IPS-18c (cell line): ENCODE results near the gene NAA80.
"Not testable (repeated sequence)": the region's sequence is repeated elsewhere in the genome, so short reads cannot be mapped to it uniquely, and the experiment has no call there.

Source experiments
- H3K4me3 ChIP-seq: 2 replicates; pipeline ENCODE4 v1.7.0; 2013; ENCODE audit warnings: low read depth, mild to moderate bottlenecking, low read length, moderate library complexity; ENCODE audit not compliant: insufficient read depth
- H3K9me3 ChIP-seq: one replicate; pipeline ENCODE4 v1.6.1; 2013; ENCODE audit warnings: mild to moderate bottlenecking, low read length, moderate library complexity; ENCODE audit not compliant: control insufficient read depth, insufficient read depth

NAA80 gene

DNA sequence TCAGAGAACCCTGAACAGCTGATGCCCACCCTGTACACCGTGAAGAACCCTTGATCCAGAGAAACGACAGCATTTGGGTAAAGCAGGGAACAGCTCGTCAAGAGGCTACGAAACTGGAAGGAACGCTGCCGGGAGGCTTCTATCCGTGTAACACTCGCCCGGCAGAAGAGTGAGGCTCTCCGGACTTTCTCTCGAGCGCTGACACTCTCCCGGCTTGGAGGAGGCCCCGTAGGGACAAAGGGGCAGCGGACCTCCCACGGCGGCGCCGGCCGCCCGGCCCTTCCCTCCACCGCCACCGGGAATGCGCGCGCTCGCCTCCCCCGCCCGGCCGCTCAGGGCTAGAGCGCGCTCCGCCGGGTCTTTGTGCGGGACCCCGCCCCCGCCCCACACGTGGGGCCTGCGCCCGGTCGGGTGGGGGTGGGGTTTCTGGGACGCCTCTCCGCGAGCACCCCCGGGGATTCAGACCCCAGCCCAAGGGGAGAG is 21.7 kb upstream of the NAA80 start:
- peak overlapping the region; percentile 52 for H3K4me3 ChIP-seq
- no peaks in the 10 kb centered on the region for H3K9me3 ChIP-seq

DNA sequence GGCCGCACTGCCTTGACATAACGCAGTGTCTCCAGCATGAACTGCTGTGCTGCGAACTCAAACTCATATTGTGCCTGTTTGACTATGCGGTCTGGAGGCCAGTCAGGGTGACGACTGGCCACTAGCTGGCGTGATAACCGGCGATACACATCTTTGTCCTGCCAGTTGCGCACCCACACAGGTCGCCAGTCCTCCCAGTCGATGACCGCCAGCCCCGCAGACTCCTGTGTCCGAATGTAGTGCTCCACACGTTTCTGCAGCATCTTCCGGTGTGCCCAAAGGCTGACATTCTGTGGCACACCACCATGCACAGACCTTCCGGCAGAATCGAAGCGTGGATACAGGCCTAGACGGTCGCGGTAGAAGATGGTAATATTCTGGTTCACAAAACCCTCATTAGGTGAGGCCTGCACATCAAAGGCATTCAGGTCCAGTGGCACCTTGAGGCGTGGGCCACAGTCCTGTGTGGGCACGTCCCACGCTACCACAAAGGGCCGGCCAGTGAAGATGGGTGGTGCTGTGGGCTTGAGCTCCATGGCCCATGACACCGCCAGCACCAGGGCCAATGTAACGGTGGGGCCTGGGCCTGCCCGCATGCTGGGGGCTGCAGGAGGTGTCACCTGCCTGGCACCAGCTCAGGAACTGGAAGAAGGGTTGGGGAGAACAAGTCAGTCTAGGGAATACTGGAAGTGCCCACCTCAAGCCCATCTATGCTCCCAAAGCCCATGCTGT is 20.9 kb upstream of the NAA80 start:
- H3K9me3 ChIP-seq = no peaks in the 10 kb centered on the region
- H3K4me3 ChIP-seq = peak overlapping the region; percentile 52

- Histone ChIP-seq H3K9me3 (no peaks in the 10 kb centered on the region), H3K4me3 (no peak overlapping the region; the same call in 1 of the 2 replicates)
These were observed 20.1 kb upstream of the NAA80 start for GRCh38 chr3:50319181-50319893.

GRCh38 chr3:50318615-50319014 is 19.4 kb upstream of the NAA80 start:
- no peaks in the 10 kb centered on the region for H3K9me3 ChIP-seq
- H3K4me3 ChIP-seq = no peak overlapping the region

GRCh38 chr3:50318163-50318562 is 19.0 kb upstream of the NAA80 start:
- no peaks in the 10 kb centered on the region for H3K9me3 ChIP-seq
- no peak overlapping the region for H3K4me3 ChIP-seq

GRCh38 chr3:50317300-50317699 is 18.1 kb upstream of the NAA80 start:
- Histone ChIP-seq H3K4me3 (no peak overlapping the region; the same call in 1 of the 2 replicates), H3K9me3 (no peaks in the 10 kb centered on the region)

GRCh38 chr3:50316657-50317242 is 17.5 kb upstream of the NAA80 start:
- H3K4me3 ChIP-seq = no peak overlapping the region; the same call in 1 of the 2 replicates
- H3K9me3 ChIP-seq = no peaks in the 10 kb centered on the region

DNA sequence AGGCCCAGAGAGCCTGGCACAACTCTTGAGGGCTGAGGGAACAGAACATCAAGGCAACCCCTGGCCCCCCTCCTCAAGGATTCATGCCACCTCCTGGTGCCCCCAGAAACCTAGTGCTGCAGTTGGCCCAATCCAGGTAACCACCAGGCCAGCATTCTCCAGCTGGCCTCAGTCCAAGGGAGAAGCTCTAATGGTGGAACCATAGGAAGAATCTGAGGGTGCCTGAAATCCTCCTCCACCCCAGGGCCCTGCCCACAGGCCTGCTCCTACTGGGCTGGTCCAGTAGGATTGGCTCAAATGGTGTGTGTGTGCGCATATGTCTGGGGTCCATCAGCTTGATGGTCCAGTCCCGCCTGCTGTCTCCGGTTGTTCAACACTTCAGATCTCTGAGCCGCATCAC is 15.6 kb upstream of the NAA80 start:
- no peak overlapping the region for H3K4me3 ChIP-seq
- H3K9me3 ChIP-seq = no peaks in the 10 kb centered on the region

DNA sequence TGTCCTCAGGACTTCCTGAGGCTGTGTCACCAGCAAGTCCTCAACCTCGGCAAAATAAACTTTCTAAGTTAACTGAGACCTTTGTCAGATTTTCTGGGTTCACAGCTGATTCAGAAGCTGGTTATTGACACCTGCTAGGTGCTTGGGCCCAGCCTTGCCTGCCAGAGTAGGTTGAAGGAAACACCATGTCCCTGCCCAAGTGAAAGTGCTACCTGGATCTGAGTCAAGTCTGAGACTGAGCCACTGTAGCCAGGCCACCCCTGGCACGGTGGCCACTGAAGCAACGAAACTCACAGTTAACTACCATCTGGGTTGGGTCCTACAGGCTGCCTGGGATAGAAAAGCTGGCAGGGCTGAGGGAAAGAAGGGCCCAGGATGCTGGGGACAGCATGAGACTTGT is 15.1 kb upstream of the NAA80 start:
- peaks cover 3% of the 10 kb centered on the region for H3K9me3 ChIP-seq
- no peak overlapping the region for H3K4me3 ChIP-seq

GRCh38 chr3:50312041-50312440 is 12.8 kb upstream of the NAA80 start:
- H3K4me3 ChIP-seq, H3K9me3 ChIP-seq: not testable (repeated sequence)

GRCh38 chr3:50304601-50305000 is 5.4 kb upstream of the NAA80 start:
- peaks cover 9% of the 10 kb centered on the region for H3K9me3 ChIP-seq
- H3K4me3 ChIP-seq = no peak overlapping the region

DNA sequence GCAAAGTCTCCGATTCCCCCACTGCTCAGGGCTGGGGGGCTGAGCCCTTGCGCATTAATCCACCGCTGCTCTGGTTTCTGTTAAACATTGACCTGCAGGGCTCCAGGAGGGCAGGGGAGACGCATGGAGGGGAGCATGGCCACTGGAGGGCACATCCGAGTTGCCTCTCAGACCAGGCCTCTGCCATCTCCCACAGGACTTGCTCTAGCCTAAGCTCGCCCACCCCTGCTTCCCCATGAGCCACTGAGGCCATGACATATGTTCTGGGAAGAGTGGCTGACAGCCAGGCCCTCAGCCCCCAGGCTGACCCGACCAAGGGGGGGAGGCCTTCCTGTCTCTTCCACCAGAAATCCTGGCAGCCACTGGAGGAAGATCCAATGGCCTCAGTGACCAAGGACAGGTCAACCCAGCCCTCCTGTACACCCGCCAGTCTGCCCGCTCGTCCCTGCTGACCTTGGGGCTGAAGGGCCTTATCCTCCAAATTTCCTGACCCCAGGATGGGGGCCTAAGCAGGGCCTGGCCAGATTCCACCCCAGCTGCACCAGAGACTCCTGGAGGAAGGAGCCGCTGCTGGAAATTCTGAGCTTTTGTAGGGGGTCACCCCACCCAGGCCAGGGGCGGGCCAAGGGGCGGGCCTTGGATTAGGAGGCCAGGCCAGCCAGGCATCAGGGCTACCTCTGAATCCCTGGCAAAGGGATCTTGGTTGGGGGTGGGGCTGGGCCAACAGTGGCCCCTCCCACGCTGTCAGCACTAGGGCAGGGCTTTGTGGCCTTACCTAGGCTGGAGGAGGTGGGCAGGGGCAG is 4.0 kb upstream of the NAA80 start, which contains the start of gene HYAL1:
Gene HYAL1 (minus strand): TSS at position 562 of the 803 bp plus-strand sequence. CDS start 618 bp downstream, outside the sequence.
- Histone ChIP-seq H3K9me3 (peaks cover 6% of the 10 kb centered on the region), H3K4me3 (no peak within 1 kb of the TSS)

DNA sequence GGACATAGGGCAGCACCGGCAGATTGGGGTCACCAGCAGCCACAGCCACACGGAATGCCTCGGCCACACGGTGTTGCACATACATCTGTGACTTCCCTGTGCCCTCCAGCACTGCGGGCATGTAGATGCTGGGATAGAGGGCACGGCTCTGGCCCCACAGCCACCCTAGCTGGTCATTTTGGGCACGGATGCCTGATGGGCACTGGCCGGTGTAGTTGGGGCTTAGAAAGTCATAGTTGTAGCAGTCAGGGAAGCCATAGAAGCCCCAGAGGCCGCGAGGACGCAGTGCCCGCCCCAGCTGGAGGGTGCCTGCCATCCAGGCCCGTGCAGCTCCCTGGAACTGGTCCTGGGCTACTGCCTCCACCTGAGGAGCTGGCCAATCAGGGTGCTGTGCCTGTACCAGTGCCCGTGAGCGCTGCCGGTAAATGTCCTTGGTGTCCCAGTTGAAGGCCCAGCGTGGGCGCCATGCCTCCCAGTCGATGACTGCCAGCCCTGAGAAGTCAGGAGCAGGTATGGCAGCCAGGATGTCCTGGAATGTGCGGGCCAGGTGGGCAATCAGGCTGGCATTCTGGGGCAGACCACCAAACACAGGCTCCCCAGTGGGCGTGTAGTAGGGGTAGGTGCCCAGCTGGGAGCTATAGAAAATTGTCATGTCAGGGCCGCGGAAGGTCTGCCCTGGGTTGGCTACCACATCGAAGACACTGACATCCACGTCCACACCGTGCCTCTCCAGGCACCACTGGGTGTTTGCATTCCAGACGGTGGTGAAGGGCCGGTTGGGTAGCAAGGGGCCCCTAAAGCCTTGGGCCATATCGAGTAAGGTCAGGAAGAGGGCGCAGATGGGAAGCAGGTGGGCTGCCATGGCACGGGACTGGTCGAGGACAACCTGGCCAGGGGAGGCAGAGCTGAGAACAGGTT is 3.1 kb upstream of the NAA80 start:
- H3K4me3 ChIP-seq = no peak overlapping the region
- peaks cover 2% of the 10 kb centered on the region for H3K9me3 ChIP-seq

GRCh38 chr3:50300681-50301254 is 1.6 kb upstream of the NAA80 start:
- H3K4me3 ChIP-seq = no peak overlapping the region

DNA sequence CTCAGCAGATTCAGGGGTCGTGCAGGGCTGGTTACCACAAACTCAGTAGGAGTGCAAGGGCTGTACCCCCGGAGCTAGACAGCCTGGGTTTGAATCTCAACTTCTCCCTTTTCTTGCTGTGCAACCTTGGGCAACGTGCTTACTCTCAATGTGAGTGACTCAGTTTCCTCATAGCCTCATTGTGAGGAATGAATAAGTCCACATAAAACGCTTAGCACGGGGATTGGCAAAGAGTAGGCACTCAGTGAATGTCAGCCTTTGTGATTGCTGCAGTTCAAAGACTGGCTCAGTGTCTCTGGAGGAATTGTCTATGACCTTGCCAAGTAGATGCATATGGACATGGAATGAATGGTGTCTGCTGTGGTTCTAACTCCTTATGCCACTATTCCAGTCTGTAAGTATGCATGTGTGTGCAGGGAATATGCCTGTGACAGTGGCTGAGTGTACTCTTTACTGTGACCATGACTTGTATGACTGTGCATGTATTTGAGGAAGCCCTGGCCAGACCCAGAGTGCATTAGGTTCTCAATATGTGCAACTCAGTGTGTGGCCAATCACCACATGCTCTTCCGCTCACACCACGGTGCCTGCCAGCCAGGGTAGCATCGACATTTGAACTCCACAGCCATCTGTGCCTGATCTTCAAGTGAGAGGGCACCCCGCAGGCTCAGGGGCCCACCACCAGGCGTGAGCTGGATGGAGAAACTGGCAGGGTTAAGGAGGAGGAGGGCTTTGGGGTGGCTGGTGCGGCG is 900 bp upstream of the NAA80 start:
- Histone ChIP-seq H3K9me3 (no peaks in the 10 kb centered on the region), H3K4me3 (peak overlapping the region; percentile 36; the same call in 1 of the 2 replicates)

More at GRCh38 chr3:50300681-50301254, 1.6 kb upstream of the NAA80 start:
- no peaks in the 10 kb centered on the region for H3K9me3 ChIP-seq
